PC-3 (cell line): ENCODE measurements around the gene GSTT2. TPM values are rescaled to one million over a fixed set of nuclear protein-coding genes. Genes with fewer than 3 reads are reported as not detected.

Experiments
- ATAC-seq: fragments of 200-7000 bp; cut with Tn5 transposase; 2 replicates; pipeline ENCODE4 v1.9.1; 2020; ENCODE audit warnings: mild to moderate bottlenecking, moderate library complexity
- BruUV-seq: library from RNA; stranded (reverse); fragments of 400-500 nt; replicated peaks from 2 replicates; lab custom pipeline; 2021; lab: Mats Ljungman, UMichigan
- CTCF ChIA-PET: fragments of 300-600 bp; sonication (Branson Sonifier 250); formaldehyde crosslinking; loops from one replicate; lab custom pipeline; 2022; ENCODE audit warnings: antibody characterized with exemption; lab: Charles Lee
- POLR2A ChIA-PET: fragments of 300-600 bp; sonication (Branson Sonifier 250); formaldehyde crosslinking; loops from one replicate; lab custom pipeline; 2022; ENCODE audit warnings: antibody characterized with exemption; ENCODE audit not compliant: unreplicated experiment; lab: Charles Lee
- DNase-seq: peaks from one replicate; pipeline ENCODE4 v3.0.0-alpha.2; 2015
- H2AFZ ChIP-seq: fragments of 300-600 bp; sonication (generic); 2 replicates; pipeline ENCODE4 v1.6.0; 2016; ENCODE audit warnings: antibody characterized with exemption, low read length
- H3F3A ChIP-seq: fragments of 300-600 bp; sonication (generic); one replicate; pipeline ENCODE4 v1.6.0; 2017; ENCODE audit warnings: antibody characterized with exemption, low read length, control low read depth, mild to moderate bottlenecking; ENCODE audit not compliant: unreplicated experiment
- H3K27ac ChIP-seq: fragments of 300-600 bp; sonication (generic); 2 replicates; pipeline ENCODE4 v1.5.1; 2016; ENCODE audit warnings: mild to moderate bottlenecking, low read length
- H3K27me3 ChIP-seq: fragments of 300-600 bp; sonication (generic); 2 replicates; pipeline ENCODE4 v1.6.1; 2016; ENCODE audit warnings: low read length, mixed read lengths
- H3K36me3 ChIP-seq: fragments of 300-600 bp; sonication (generic); 2 replicates; pipeline ENCODE4 v1.6.1; 2016; ENCODE audit warnings: low read depth, mixed run types, low read length, mixed read lengths
- H3K4me1 ChIP-seq: fragments of 300-600 bp; sonication (generic); 2 replicates; pipeline ENCODE4 v1.5.1; 2016; ENCODE audit warnings: low read length; ENCODE audit not compliant: insufficient read depth
- H3K4me2 ChIP-seq: fragments of 300-600 bp; sonication (generic); 2 replicates; pipeline ENCODE4 v1.6.0; 2016; ENCODE audit warnings: low read length
- H3K4me3 ChIP-seq: fragments of 300-600 bp; sonication (generic); 2 replicates; pipeline ENCODE4 v1.5.1; 2016; ENCODE audit warnings: mild to moderate bottlenecking, low read length, mixed read lengths
- H3K79me2 ChIP-seq: fragments of 300-600 bp; sonication (generic); 2 replicates; pipeline ENCODE4 v1.6.1; 2017; ENCODE audit warnings: low read length, mixed read lengths
- H3K9ac ChIP-seq: fragments of 300-600 bp; sonication (generic); 2 replicates; pipeline ENCODE4 v1.6.0; 2016; ENCODE audit warnings: mild to moderate bottlenecking, low read length
- H3K9me2 ChIP-seq: fragments of 300-600 bp; sonication (generic); replicated peaks from 2 replicates; pipeline ENCODE4 v1.6.1; 2016; ENCODE audit warnings: mixed run types, low read length, mixed read lengths
- H3K9me3 ChIP-seq: fragments of 300-600 bp; sonication (generic); 2 replicates; pipeline ENCODE4 v1.6.1; 2016; ENCODE audit warnings: low read length, mixed read lengths
- H4K20me1 ChIP-seq: fragments of 300-600 bp; sonication (generic); 2 replicates; pipeline ENCODE4 v1.6.1; 2016; ENCODE audit warnings: low read length, mixed read lengths
- EZH2 ChIP-seq: fragments of 300-600 bp; sonication (generic); IDR thresholded peaks from one replicate; pipeline ENCODE4 v1.6.1; 2017; ENCODE audit warnings: antibody characterized with exemption, mild to moderate bottlenecking, low read length; ENCODE audit not compliant: unreplicated experiment
- EZH2phosphoT487 ChIP-seq: fragments of 300-600 bp; sonication (generic); IDR thresholded peaks from 2 replicates; pipeline ENCODE4 v1.6.1; 2018; ENCODE audit warnings: mild to moderate bottlenecking, antibody characterized with exemption, low read length, borderline replicate concordance
- intact Hi-C: fragments of 100-400 bp; cut with micrococcal nuclease; formaldehyde crosslinking; loops from 2 replicates; pipeline ENCODE4 v1.9.0; 2023
- total RNA-seq: library from RNA; depleted of rRNA; stranded (reverse); fragments of >200 nt; gene quantifications from 2 replicates; pipeline ENCODE4 v1.2.3, GENCODE V29; 2014
- TF ChIP-seq, protein P1 (sequence below): fragments of 300-600 bp; sonication (generic); conservative IDR thresholded peaks from 2 replicates; pipeline ENCODE4 v1.5.1; 2017; ENCODE audit warnings: antibody characterized with exemption, low read depth, mild to moderate bottlenecking, low read length

GSTT2 gene
- total RNA-seq, 1 experiment from 2014 or later, result not detected

DNA sequence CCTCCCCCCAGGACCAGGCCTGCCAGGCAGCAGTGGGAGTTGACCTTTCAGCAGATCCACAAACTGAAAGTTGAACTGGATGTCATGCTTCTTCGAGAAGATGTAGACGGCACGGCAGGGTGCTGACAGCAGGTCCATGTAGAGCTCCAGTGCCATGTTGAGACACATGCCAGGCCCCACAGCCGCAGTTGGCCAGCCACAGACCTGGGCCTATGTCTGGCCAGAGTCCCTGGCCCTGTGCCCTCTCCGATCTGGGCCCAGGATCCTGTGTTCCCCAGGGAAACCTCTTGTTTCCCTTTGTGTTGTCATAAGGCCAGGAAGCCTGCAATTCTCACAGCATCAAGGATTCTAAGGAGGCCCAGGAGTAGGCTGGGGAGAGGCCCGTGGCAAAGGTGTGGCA, 25.3 kb downstream of the GSTT2 start, which contains the start of gene GSTT4:
GSTT4 (minus strand) TSS at position 253 of the 400 bp plus-strand sequence; CDS start at position 156, 97 bp downstream.
- Histone ChIP-seq H3K79me2 (no peaks in the 10 kb centered on the region), H3K9me3 (no peaks in the 10 kb centered on the region), H3K9ac (no peak within 1 kb of the TSS), H2AFZ (no peak within 1 kb of the TSS), H3K27me3 (no peaks in the 10 kb centered on the region), H3K4me1 (no peaks in the 10 kb centered on the region), H3K4me2 (no peak within 1 kb of the TSS), H3K9me2 (no peaks in the 10 kb centered on the region), H4K20me1 (no peaks in the 10 kb centered on the region), H3K36me3 (no peaks in the 10 kb centered on the region), H3K27ac (no peak within 1 kb of the TSS), H3K4me3 (no peak within 1 kb of the TSS), H3F3A (no peaks in the 10 kb centered on the region)
- intact Hi-C loops, result no loop called here
- DNase-seq, result no peak
- TF ChIP-seq EZH2phosphoT487 (no peak), EZH2 (no peak)
- TF ChIP-seq, protein P1, sequence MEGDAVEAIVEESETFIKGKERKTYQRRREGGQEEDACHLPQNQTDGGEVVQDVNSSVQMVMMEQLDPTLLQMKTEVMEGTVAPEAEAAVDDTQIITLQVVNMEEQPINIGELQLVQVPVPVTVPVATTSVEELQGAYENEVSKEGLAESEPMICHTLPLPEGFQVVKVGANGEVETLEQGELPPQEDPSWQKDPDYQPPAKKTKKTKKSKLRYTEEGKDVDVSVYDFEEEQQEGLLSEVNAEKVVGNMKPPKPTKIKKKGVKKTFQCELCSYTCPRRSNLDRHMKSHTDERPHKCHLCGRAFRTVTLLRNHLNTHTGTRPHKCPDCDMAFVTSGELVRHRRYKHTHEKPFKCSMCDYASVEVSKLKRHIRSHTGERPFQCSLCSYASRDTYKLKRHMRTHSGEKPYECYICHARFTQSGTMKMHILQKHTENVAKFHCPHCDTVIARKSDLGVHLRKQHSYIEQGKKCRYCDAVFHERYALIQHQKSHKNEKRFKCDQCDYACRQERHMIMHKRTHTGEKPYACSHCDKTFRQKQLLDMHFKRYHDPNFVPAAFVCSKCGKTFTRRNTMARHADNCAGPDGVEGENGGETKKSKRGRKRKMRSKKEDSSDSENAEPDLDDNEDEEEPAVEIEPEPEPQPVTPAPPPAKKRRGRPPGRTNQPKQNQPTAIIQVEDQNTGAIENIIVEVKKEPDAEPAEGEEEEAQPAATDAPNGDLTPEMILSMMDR, result no peak
- CTCF ChIA-PET, result no interaction called here
- BruUV-seq, result no TSS peak
- ATAC-seq, result no peak
- POLR2A ChIA-PET, result no interaction called here

DNA sequence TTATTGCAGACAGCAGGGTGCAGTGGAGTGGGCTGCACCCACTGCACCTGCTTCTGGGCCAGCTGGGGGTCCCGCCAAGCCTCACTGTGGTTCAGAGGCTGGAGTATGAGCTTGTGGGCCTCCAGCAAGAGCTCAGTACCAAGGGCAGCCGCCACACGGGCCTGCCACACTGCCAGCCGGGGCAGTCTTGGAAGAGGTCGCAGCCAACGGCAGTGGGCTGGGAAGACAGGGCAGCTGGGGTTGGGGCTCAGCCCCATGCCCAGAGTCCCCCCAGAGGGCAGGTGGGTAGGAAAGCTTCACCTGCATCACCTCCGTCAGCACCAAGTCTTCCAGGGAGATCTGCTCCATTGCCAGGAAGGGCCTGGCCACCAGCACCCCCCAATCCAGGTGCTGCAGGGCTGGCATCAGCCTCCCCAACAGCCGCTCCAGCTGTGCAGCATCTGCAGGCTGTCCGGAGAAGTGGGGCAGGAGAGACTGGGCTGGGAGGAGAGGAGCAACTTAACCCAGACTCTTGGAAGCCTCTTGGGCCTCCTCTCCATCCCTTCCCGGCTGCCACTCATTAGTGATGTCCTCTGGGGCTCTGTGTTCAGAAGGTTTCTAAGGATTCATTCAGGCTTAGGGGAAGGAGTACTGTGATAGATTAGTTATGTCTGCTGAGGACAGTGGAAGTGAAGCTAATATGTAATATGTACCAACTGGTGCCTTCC, 26.4 kb downstream of the GSTT2 start:
- H3F3A ChIP-seq, result no peaks in the 10 kb centered on the region
- ATAC-seq (no peak), DNase-seq (no peak)
- ChIA-PET CTCF (no interaction called here), POLR2A (no interaction called here)
- H3K36me3 ChIP-seq, result no peaks in the 10 kb centered on the region
- H4K20me1 ChIP-seq, result no peaks in the 10 kb centered on the region
- H3K9me3 ChIP-seq, result no peaks in the 10 kb centered on the region
- no peaks in the 10 kb centered on the region for H3K27me3 ChIP-seq
- no TSS peak for BruUV-seq
- H3K4me2 ChIP-seq, result no peak overlapping the region
- peaks cover 1% of the 10 kb centered on the region for H3K79me2 ChIP-seq
- no peak for TF ChIP-seq EZH2phosphoT487
- TF ChIP-seq, protein P1, result no peak
- H2AFZ ChIP-seq, result no peak overlapping the region
- H3K9ac ChIP-seq, result no peak overlapping the region
- H3K4me3 ChIP-seq, result no peak overlapping the region
- no peaks in the 10 kb centered on the region for H3K9me2 ChIP-seq
- H3K27ac ChIP-seq, result no peak overlapping the region
- intact Hi-C loops, result no loop called here
- H3K4me1 ChIP-seq, result no peaks in the 10 kb centered on the region

DNA sequence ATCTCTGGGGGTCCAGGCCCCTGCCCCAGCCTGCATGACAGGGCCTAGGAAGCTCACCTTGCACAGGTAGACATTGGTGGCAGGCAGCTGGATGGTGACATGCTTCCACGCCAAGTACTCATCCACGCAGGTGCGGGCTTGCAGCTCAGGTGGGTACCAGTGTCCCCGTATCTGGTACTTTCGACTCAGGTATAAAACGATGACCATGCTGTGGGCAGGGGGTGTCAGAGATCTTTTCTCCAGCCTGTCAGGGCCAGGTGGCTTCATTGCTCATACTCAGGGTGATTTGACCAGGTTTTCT, 26.9 kb downstream of the GSTT2 start:
- no peak for DNase-seq
- H3K4me2 ChIP-seq, result no peak overlapping the region
- H3K36me3 ChIP-seq, result no peaks in the 10 kb centered on the region
- intact Hi-C loops, result no loop called here
- H3K79me2 ChIP-seq, result peaks cover 6% of the 10 kb centered on the region
- H3K9me3 ChIP-seq, result no peaks in the 10 kb centered on the region
- ChIA-PET POLR2A (no interaction called here), CTCF (no interaction called here)
- TF ChIP-seq, protein P1, result no peak
- TF ChIP-seq EZH2phosphoT487 (no peak), EZH2 (no peak)
- no peak overlapping the region for H3K4me3 ChIP-seq
- H3K27me3 ChIP-seq, result no peaks in the 10 kb centered on the region
- H3K9ac ChIP-seq, result no peak overlapping the region
- no peaks in the 10 kb centered on the region for H3K4me1 ChIP-seq
- H3K27ac ChIP-seq, result no peak overlapping the region
- BruUV-seq, result no TSS peak
- H4K20me1 ChIP-seq, result no peaks in the 10 kb centered on the region
- H3K9me2 ChIP-seq, result no peaks in the 10 kb centered on the region
- no peak for ATAC-seq
- no peaks in the 10 kb centered on the region for H3F3A ChIP-seq
- H2AFZ ChIP-seq, result no peak overlapping the region
